ENCODE measurements around the gene AIG1.
"Not testable (repeated sequence)": the region's sequence is repeated elsewhere in the genome, so short reads cannot be mapped to it uniquely, and the experiment has no call there.

Gene AIG1

GRCh38 chr6:143063631-143064030 lies 2.9 kb downstream of the AIG1 start:
- CTCF ChIA-PET = interaction anchor here (0.5 kb wide), 1 partner anchor 261 kb away, joined by 5 read pairs; no protein-coding TSS in a partner anchor
- H3K4me3 Mint-ChIP-seq = no peak overlapping the region
- no peak overlapping the region for H3K27ac Mint-ChIP-seq
- no peaks in the 10 kb centered on the region for H3K9me3 Mint-ChIP-seq
- H3K36me3 Mint-ChIP-seq = no peaks in the 10 kb centered on the region
- H3K4me1 Mint-ChIP-seq = peaks cover 27% of the 10 kb centered on the region
- no peak for DNase-seq
- H3K27me3 Mint-ChIP-seq = peaks cover 8% of the 10 kb centered on the region

DNA sequence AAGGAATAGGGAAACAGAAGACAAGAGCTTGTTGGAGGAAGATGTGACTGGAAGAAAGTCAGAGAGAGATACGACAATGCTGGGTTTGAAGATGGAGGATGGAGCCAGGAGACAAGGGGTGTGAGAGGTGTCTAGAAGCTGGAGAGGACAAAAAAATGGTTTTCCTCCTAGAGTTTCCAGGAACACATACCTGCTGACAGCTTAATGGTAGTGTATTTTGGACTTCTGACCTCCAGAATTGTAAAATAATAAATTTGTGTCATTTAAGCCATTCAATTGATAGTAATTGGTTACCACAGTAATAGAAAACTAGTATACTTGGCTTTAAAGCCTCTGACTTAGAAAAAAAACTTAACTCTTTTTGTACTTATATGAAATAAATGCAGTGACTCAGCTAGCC lies 3.6 kb downstream of the AIG1 start:
- DNase-seq = no peak
- CTCF ChIA-PET = interaction anchor here (0.5 kb wide), 1 partner anchor 262 kb away, joined by 5 read pairs; no protein-coding TSS in a partner anchor
- Mint-ChIP-seq H3K9me3 (no peaks in the 10 kb centered on the region), H3K36me3 (no peaks in the 10 kb centered on the region), H3K4me1 (peaks cover 24% of the 10 kb centered on the region), H3K4me3 (no peak overlapping the region), H3K27me3 (peaks cover 8% of the 10 kb centered on the region), H3K27ac (no peak overlapping the region)

GRCh38 chr6:143064951-143065683 lies 4.4 kb downstream of the AIG1 start:
- DNase-seq = no peak
- Mint-ChIP-seq H3K4me1 (peaks cover 17% of the 10 kb centered on the region), H3K9me3 (no peaks in the 10 kb centered on the region), H3K27ac (no peak overlapping the region), H3K36me3 (no peaks in the 10 kb centered on the region), H3K4me3 (no peak overlapping the region), H3K27me3 (peaks cover 7% of the 10 kb centered on the region)
- CTCF ChIA-PET = no interaction called here

- Mint-ChIP-seq H3K36me3 (no peaks in the 10 kb centered on the region), H3K4me1 (no peaks in the 10 kb centered on the region), H3K27ac (no peak overlapping the region), H3K4me3 (no peak overlapping the region), H3K27me3 (no peaks in the 10 kb centered on the region), H3K9me3 (no peaks in the 10 kb centered on the region)
- CTCF ChIA-PET = no interaction called here
- no peak for DNase-seq
These were observed 7.3 kb downstream of the AIG1 start for GRCh38 chr6:143068001-143068400.

- Mint-ChIP-seq H3K27me3 (no peaks in the 10 kb centered on the region), H3K9me3 (peaks cover 16% of the 10 kb centered on the region), H3K27ac (no peak overlapping the region), H3K4me1 (no peaks in the 10 kb centered on the region), H3K36me3 (no peaks in the 10 kb centered on the region), H3K4me3 (no peak overlapping the region)
- CTCF ChIA-PET = no interaction called here
- no peak for DNase-seq
These were observed 13.4 kb downstream of the AIG1 start for GRCh38 chr6:143074101-143074500.

- no peak overlapping the region for H3K27ac Mint-ChIP-seq
- DNase-seq = no peak
- H3K9me3 Mint-ChIP-seq = peaks cover 16% of the 10 kb centered on the region
- H3K4me3 Mint-ChIP-seq = no peak overlapping the region
- H3K36me3 Mint-ChIP-seq = no peaks in the 10 kb centered on the region
- CTCF ChIA-PET = interaction anchor here (1.7 kb wide), 1 partner anchor 17 kb away, joined by 4 read pairs; no protein-coding TSS in a partner anchor
- H3K4me1 Mint-ChIP-seq = no peaks in the 10 kb centered on the region
- H3K27me3 Mint-ChIP-seq = no peaks in the 10 kb centered on the region
These were observed 14.1 kb downstream of the AIG1 start for GRCh38 chr6:143074670-143075318.

DNA sequence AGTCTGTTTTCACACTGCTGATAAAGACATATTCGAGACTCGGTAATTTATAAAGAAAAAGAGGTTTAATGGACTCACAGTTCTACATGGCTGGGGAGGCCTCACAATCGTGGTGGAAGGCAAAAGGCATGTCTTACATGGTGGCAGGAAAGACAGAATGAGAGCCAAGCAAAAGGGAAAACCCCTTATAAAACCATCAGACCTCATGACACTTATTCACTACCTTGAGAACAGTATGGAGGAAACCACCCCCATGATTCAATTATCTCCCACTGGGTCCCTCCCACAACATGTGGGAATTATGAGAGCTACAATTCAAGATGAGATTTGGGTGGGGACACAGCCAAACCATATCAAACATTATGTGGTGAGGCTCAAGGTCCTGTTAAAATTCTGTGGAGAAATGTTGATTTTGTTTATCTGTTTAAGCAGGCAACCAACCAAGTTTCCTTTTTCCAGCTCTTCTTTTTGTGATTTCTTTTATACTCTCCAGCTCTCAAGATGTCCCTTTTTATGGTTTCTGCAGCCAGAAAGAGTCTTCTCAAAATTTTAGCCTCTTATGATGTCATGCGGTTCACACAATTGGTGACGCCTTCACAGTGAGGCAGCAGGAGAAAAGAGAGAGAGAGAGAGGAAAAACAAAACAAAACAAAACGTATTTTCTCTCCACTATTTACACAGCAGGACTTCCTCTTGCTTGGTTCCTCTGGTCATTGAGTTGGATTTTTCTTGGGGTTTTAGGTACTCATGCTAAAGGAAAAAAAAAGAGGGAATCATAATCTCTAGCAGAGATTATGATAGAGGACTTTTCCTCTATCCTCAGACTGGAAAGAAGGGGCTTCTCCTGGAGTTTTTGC lies 18.0 kb downstream of the AIG1 start:
- no peaks in the 10 kb centered on the region for H3K27me3 Mint-ChIP-seq
- CTCF ChIA-PET = no interaction called here
- H3K36me3 Mint-ChIP-seq = no peaks in the 10 kb centered on the region
- no peaks in the 10 kb centered on the region for H3K4me1 Mint-ChIP-seq
- no peak overlapping the region for H3K4me3 Mint-ChIP-seq
- no peak overlapping the region for H3K27ac Mint-ChIP-seq
- no peak for DNase-seq
- H3K9me3 Mint-ChIP-seq = peaks cover 13% of the 10 kb centered on the region

DNA sequence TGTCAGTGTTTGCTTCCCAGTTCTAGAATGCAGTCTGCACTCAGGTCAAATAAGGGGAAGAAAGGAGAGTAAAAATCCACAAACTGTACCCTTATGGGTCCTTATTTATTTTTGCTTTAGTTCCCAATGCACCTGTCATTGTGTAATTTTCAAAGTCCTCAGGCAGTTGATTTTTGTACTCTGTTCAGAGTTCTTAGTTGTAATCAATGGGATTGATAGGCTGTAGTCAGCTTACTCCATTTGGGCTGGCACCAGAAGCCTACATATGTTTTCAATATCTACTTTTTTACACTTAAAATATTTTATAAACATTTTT lies 18.6 kb downstream of the AIG1 start:
- no peak overlapping the region for H3K4me3 Mint-ChIP-seq
- peaks cover 10% of the 10 kb centered on the region for H3K9me3 Mint-ChIP-seq
- no peak overlapping the region for H3K27ac Mint-ChIP-seq
- no peaks in the 10 kb centered on the region for H3K4me1 Mint-ChIP-seq
- no peaks in the 10 kb centered on the region for H3K27me3 Mint-ChIP-seq
- no peaks in the 10 kb centered on the region for H3K36me3 Mint-ChIP-seq
- CTCF ChIA-PET = interaction anchor here (1.0 kb wide), 1 partner anchor 387 kb away, joined by 3 read pairs; no protein-coding TSS in a partner anchor
- DNase-seq = no peak

DNA sequence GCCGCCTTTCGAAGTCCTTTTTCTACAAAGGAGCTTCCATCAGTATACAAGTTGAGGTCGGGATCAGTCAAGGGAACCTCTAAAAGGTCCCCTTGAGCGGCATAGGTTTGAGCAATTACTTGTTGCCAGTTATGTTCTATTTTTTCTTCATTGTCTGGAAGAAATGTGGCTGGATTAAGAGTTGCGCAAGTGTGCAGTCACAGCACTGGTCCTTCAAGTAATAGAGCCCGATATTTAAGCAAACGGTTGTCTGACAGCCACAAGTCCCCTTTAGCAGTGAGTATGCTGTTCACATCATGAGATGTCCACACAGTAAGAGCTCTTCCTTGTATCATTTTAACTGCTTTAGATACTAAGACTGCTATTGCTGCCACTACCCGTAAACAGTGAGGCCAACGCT lies 21.6 kb downstream of the AIG1 start:
- not testable (repeated sequence) for H3K27me3 Mint-ChIP-seq, H3K9me3 Mint-ChIP-seq, H3K4me3 Mint-ChIP-seq

DNA sequence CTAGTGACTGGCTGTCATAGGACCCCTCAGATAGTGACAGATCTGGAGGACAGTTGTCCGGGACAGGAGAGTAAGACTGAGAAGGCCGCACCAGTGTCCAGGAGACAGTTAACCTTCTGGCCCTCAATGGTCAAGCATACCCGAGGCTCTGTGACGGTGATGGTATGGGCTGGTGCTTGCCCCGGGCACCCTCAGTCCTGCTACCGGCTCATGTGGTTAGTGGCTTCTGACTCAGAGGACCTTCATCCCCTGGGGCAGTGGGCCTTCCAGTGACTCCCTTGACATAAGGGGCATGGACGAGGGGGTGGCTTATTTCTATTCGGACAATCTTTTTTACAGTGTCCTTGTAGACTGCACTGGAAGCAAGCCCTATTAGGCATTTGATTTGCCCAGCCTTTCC lies 23.3 kb downstream of the AIG1 start:
- CTCF ChIA-PET, H3K27me3 Mint-ChIP-seq, H3K27ac Mint-ChIP-seq, H3K9me3 Mint-ChIP-seq, H3K36me3 Mint-ChIP-seq, H3K4me3 Mint-ChIP-seq, DNase-seq, H3K4me1 Mint-ChIP-seq: not testable (repeated sequence)

More for the DNA sequence above, 21.6 kb downstream of the AIG1 start:
- CTCF ChIA-PET, DNase-seq, H3K27ac Mint-ChIP-seq, H3K4me1 Mint-ChIP-seq, H3K36me3 Mint-ChIP-seq: not testable (repeated sequence)

GRCh38 chr6:143087335-143087734 lies 26.6 kb downstream of the AIG1 start:
- H3K36me3 Mint-ChIP-seq, H3K27me3 Mint-ChIP-seq, H3K4me3 Mint-ChIP-seq, H3K4me1 Mint-ChIP-seq, CTCF ChIA-PET, H3K27ac Mint-ChIP-seq, DNase-seq, H3K9me3 Mint-ChIP-seq: not testable (repeated sequence)

DNA sequence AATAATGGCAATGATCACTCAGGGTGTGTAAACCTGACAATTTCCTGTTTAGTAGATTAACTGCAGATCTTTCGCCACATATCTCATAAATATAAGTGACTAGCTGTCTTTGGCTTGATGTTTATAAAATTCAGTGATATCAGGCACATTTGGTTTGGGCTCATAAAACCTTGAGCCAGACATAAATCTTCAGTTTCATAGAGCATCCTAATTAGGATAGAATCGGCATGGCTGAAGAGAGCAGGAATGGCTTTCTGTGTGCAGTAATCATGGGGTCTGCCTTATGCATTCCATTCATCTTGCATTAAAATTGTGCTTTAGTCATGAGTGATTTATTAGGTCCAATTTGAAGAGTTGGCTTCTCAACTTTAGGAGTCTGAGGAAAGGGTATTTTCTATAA lies 27.2 kb downstream of the AIG1 start:
- Mint-ChIP-seq H3K4me3 (no peak overlapping the region), H3K4me1 (peaks cover 3% of the 10 kb centered on the region), H3K27me3 (no peaks in the 10 kb centered on the region), H3K27ac (no peak overlapping the region), H3K36me3 (no peaks in the 10 kb centered on the region), H3K9me3 (no peaks in the 10 kb centered on the region)
- no peak for DNase-seq
- CTCF ChIA-PET = no interaction called here

DNA sequence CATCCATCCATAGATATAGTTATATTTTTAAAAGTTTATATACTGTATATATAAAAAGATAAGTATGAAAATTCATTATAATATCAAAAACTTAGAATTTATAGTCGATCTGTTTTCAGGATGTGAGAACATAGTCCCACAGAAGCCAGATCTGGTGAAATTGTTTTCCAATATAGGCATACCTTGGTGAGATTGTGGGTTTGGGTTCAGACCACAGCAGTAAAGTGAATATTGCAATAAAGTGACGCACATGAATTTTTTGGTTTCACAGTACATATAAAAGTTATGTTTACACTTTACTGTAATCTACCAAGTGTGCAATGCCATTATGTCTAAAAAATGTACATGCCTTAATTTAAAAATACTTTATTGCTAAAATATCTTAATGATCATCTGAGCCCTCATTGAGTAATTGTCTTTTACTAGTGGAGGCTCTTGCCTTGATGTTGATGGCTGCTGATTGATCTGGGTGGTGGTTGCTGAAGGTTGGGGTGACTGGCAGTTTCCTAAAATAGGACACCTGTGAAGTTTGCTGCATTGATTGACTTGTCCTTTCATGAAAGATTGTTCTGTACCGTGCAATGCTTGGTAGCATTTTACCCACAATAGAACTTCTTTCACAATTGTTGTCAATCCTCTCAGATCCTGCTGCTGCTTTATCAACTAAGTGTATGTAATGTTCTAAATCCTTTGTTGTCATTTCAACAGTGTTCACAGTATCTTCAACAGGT lies 29.8 kb downstream of the AIG1 start:
- peaks cover 3% of the 10 kb centered on the region for H3K4me1 Mint-ChIP-seq

DNA sequence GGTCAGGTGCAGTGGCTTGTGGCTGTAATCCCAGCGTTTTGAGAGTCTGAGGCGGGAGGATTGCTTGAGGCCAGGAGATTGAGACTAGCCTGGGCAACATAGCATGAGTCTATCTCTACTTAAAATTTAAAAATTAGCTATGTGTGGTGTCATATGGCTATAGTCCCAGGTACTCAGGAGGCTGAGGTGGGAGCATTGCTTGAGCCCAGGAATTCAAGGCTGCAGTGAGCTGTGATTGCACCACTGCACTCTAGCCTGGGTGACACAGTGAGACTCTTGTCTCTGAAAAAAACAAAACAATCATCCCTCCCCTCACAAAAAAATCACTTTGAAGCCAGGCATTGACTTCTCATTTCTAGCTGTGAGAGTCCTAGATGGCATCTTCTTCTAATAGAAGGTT lies 32.1 kb downstream of the AIG1 start:
- Mint-ChIP-seq H3K9me3 (no peaks in the 10 kb centered on the region), H3K27ac (no peak overlapping the region), H3K4me3 (no peak overlapping the region), H3K4me1 (peaks cover 3% of the 10 kb centered on the region), H3K27me3 (no peaks in the 10 kb centered on the region), H3K36me3 (no peaks in the 10 kb centered on the region)
- CTCF ChIA-PET = no interaction called here
- no peak for DNase-seq

More for the DNA sequence above, 29.8 kb downstream of the AIG1 start:
- H3K36me3 Mint-ChIP-seq = no peaks in the 10 kb centered on the region
- CTCF ChIA-PET = no interaction called here
- no peaks in the 10 kb centered on the region for H3K27me3 Mint-ChIP-seq
- H3K9me3 Mint-ChIP-seq = no peaks in the 10 kb centered on the region
- H3K27ac Mint-ChIP-seq = no peak overlapping the region
- DNase-seq = no peak
- H3K4me3 Mint-ChIP-seq = no peak overlapping the region

All from activated naive CD4-positive, alpha-beta T cell treated with anti-CD3 and anti-CD28 coated beads, Interleukin-2, amount 10 ng/mL, durations not matched to agents 7 days and 5 days (primary cell).